AG08395 (cell line): ENCODE measurements around the gene RPP14.

Source experiments
- DNase-seq: peaks from one replicate; pipeline ENCODE4 v3.0.0; 2012; ENCODE audit warnings: mixed read lengths, low spot score

The RPP14 gene

DNA sequence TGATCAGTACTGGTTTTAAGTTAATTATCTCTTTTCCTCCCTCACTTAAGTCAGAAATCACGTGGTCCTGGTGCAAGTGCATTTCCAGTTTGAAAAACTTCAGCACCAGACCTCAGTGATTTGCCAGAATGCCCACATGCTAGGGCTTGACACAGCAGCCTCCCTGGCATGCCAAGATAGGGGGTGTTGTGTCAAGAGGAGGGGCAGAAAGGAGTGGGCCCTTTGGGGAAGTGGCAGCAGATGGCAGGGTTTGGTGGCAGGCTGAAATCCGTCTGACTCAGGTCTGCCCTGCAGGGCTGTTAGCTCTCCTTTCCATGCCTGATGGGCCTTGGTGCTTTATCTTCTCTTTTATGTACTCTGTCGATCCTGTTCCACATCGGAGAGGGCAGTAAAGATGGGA, 50.0 kb downstream of the RPP14 start:
- no peak for DNase-seq

DNA sequence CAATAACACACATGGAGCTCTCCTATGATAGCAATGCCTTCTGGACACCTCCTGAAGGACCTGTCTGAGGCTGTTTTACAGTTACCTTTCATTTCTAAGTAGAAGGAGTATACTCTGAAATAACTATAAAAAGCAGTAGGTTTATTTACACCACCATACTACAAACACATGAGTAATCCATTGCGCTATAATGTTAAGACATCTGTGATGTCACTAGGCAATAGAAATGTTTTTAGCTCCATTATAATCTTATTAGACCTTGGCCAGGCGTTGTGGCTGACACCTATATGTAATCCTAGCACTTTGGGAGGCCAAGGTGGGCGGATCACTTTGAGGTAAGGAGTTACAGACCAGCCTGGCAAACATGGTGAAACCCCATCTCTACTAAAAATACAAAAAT, 51.4 kb downstream of the RPP14 start:
- no peak for DNase-seq

DNA sequence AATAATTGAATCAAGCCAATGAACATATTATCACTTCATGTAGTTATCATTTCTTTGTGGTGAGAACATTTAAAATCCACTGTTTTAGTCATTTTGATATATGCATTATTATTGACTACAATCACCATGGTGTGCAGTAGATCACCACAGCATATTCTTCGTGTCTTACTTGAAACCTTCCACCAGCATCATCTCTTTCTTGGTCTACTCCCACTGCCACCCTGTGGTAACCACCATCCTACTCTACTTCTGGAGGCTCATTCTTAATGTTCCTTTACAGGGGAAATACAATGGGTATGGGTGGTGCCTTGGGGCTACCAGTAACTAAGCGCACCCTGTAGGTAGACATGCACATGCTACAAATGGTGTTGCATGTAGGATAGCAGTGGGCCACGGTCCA, 52.0 kb downstream of the RPP14 start:
- DNase-seq: no peak

DNA sequence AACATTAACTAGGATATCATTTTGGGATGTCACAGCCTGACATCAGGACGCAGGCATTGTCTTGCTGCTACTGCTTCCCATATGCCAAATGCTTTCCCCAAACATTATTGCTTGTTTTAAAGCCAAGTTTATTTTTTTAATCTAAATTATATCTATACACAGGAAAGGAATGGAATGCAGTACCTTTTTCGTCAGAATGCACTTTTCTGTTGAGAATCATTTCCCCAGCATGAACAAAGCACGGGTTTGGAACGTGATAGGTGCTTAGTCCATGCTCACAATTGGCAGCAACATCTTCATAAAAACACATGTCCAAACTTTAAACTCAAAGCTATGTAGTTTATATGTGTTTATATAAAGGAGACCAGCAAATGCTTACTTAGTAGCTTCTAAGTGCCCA, 52.8 kb downstream of the RPP14 start:
- no peak for DNase-seq

DNA sequence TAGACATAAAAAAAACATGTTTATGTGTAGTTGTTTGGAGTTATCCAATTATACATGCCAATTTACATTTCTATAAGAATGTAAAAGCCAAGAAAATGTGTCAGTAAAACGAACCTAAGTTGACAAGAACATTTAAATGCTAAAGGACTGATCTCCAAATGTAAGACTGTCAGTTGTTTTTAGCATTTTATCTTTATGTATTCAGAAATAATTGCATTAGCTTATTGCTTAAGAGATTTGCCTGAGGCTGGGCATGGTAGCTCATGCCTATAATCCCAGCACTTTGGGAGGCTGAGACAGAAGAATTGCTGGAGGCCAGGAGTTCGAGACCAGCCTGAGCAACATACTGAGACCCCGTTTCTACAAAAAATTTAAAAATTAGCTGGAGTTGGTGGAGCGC, 53.6 kb downstream of the RPP14 start:
- no peak for DNase-seq

DNA sequence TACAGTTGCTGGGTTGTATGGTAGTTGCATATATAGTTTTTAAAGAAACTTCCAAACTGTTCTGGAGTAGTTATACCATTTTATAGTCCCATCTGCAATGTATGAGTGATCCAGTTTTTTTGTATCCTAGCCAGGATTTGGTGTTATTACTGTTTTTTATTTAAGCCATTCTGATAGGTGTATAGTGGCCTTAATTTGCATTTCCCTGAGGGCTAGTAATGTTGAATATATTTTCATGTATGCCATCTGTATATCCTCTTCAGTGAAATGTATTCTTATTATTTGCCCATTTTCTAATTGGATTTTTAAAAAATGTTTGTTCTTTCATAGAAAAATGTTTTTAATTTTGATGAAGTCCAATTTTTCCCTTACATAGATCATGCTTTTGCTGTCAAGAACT, 55.8 kb downstream of the RPP14 start:
- no peak for DNase-seq

DNA sequence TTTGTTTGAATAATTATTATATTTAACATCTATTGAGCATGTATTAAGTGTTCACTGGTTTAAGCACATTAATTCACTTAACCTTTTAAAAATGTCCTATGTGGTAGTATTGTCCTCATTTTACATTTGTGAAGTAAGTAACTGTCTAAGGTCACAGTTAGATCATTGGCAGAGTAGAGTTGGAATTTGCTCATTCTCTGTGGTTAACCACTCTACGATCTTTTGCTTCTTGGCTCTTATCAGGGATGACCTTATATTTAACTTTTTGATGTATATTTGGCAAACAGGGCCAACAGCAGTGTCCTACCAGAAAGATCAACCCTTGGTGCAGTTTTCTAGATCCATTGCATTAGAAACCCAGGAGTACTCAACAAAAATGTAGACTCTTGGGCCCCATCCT, 60.7 kb downstream of the RPP14 start:
- DNase-seq: peak; percentile 18

DNA sequence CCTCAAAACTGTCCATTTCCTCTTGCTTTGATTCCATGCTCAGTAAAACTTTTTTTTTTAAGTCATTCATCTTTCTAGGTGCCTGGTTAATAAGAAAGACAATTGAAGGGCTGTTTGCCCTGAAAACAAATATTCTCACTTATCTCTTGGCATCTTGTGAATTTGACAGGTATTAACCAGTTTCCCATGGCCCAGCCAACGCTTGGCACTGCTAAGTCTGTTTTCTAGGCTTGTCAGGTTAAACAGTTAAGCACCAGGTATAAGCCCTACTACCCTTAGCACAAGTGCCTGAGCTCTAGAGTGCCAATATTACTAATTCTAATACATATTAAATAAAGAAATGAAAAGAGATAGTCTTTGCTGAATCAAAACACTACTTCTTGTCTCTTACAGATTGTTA, 63.0 kb downstream of the RPP14 start:
- DNase-seq: no peak
